Omental fat pad (tissue), 4 donors: ENCODE data around the gene COQ4. TPM values are rescaled to one million over a fixed set of nuclear protein-coding genes. Genes with fewer than 3 reads are reported as not detected.

Experiments used
- ATAC-seq: fragments of 150-250 bp; one replicate; pipeline ENCODE4 v1.9.1; 2016; ENCODE audit warnings: mild to moderate bottlenecking, moderate library complexity; ENCODE audit not compliant: low FRiP score
- DNase-seq: peaks from one replicate; pipeline ENCODE4 v3.0.0-alpha.2; 2019; ENCODE audit warnings: low spot score
- total RNA-seq, 4 donors: library from RNA; depleted of rRNA; stranded (reverse); fragments of >200 nt; gene quantifications; one replicate each; pipeline ENCODE4 v1.1.0, GENCODE V29; 2016
- TF ChIP-seq, protein P1 (sequence below), 3 donors: fragments of 450-650 bp; IDR thresholded peaks; one replicate each; pipeline ENCODE4 v1.5.1; 2016 to 2017; ENCODE audit warnings: antibody characterized with exemption in 3 of 3, mild to moderate bottlenecking in 3 of 3, moderate library complexity in 2 of 3

Gene COQ4
- total RNA-seq, 4 donors from 2014 or later, result 30.6 to 34.7 (median 32.8) TPM

DNA sequence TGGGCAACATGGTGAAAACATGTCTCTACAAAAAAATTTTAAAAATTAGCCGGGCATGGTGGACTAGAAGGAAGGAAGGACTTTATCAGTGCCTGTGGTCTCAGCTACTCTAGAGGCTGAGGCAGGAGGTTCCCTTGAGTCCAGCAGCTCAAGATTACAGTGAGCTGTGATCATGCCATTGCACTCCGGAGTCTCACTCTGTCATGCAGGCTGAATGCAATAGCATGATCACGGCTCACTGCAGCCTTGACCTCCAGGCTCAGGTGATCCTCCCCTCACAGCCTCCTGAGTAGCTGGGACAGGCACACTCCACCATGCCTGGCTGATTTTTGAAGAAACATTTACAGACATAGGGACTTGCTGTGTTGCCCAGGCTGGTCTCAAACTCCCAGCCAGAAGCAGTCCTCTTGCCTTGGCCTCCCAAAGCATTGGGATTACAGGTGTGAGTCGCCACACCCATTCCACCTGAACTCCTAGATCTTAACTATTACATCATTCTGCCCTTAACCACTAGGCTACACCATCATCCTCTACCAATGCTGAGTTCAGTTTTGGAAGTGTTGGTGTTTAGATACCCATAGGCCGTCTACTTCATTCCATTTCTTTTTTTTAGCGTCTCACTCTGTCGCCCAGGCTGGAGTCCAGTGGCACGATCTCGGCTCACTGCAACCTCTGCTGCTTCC, 46.5 kb downstream of the COQ4 start:
- no peak for ATAC-seq
- TF ChIP-seq, protein P1, sequence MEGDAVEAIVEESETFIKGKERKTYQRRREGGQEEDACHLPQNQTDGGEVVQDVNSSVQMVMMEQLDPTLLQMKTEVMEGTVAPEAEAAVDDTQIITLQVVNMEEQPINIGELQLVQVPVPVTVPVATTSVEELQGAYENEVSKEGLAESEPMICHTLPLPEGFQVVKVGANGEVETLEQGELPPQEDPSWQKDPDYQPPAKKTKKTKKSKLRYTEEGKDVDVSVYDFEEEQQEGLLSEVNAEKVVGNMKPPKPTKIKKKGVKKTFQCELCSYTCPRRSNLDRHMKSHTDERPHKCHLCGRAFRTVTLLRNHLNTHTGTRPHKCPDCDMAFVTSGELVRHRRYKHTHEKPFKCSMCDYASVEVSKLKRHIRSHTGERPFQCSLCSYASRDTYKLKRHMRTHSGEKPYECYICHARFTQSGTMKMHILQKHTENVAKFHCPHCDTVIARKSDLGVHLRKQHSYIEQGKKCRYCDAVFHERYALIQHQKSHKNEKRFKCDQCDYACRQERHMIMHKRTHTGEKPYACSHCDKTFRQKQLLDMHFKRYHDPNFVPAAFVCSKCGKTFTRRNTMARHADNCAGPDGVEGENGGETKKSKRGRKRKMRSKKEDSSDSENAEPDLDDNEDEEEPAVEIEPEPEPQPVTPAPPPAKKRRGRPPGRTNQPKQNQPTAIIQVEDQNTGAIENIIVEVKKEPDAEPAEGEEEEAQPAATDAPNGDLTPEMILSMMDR (IDR thresholded peaks at IDR 0.05), result no peak
- no peak for DNase-seq

DNA sequence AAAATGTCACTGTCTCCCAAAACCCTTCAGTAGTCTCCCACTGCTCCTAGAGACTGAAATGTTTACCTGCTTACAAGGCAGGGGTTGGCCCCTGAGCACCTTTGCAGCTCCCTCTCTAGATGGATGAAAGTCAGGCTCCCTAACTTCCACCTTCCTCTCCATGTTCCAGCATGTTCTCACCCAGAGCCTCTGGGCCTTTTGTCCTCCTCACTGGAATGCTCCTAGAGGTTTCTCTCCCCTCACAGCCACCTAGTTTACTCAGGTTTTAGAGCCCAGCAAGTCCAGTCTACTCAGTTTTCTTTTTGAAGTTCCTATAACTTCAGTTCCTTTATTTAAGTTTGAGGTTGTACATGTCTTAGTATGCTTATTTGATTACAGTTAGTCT, 47.7 kb downstream of the COQ4 start:
- TF ChIP-seq, protein P1 (IDR thresholded peaks at IDR 0.05), result no peak
- DNase-seq (no peak), ATAC-seq (no peak)

DNA sequence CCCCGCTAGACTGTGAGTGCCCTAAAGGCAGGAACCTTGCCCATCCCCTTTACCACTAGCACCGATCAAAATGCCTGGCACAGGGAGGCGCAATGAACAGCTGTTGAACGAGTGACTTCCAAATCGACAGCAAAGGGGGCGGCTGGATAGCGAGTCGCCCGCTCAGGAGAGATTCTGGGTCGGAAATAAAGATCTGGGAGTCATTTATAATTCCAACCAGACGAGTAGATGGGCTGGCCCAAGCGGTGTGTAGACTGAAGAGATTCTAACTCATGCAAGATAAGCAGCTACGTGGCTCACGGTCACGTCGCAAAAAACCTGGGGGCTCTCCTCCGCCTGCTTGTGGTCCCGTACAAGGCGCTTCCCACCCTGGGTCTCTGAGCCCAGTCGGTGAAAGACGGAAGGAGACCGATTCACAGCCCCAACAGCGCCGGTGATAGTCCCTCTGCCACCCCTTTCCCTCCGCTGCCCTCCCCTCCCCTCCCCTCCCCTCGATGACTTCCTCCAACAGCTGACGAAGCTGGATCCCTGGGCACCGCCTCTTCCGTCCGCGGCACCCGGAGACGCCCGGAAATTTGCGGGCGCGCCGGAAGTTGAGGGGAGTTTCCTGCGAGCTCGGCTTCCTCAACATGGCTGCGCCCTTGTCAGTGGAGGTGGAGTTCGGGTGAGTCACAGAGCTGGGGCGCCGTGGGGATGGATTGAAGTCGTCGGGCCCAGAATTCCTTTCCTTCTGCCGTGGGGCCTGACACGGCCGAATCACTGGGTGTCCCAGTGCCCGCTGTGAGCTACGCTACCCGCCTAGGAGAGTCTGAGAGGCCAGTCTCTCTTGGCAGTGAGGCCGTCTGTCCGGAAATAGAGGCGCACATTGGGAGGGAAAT, 48.4 kb downstream of the COQ4 start, which contains the start of gene URM1:
URM1 (plus strand) TSS at position 623 of the 878 bp plus-strand sequence; CDS start at position 630, 7 bp downstream.
- DNase-seq (peak; percentile 84), ATAC-seq (peak; percentile 97)
- TF ChIP-seq, protein P1 (IDR thresholded peaks at IDR 0.05), result no peak

DNA sequence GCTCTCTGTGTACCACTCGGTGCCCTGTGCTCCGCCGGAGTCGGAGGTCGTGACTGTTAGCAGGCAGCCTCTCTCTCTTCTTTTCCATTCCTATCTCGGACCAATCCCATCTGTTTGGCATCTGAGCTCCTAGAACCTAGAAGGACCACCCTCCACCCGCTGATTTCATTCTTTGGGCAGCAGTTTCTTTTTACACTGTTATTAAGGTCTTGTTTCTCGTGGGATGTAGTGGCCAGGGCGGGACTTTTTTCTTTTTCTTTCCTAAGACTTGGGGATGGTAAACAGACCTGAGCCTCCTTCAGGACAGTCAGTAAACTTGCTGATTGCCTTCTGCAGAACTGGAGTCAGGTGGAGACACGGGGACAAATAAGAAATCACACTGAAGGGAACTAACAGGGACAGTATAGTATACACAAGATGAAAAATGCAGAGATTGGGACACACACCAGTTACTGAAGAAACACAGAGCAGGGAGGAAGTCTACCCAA, 49.0 kb downstream of the COQ4 start:
- DNase-seq, result no peak
- no peak for ATAC-seq
- TF ChIP-seq, protein P1 (IDR thresholded peaks at IDR 0.05), result no peak

DNA sequence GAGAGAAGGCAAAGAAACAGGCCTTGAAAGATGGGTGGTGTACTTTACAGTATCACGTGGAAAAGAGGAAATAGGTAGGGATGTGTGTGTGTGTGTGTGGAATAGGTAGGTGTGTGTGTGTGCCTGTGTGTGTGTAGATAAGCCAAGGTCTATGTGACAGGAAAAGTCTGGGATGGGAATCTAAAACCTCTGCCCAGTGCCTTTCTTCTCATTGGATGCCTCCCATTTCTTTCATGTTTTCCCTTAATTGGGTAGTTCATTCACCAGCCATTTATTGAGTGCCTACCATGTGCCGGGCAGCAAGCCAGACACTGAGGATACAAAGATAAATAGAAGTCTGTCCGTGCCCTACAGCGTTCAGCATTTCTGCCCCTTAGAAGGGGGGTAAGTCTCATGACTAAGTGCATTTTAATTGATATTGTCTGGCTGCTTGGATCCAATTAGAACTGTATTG, 49.6 kb downstream of the COQ4 start:
- DNase-seq (no peak), ATAC-seq (no peak)
- TF ChIP-seq, protein P1 (IDR thresholded peaks at IDR 0.05), result no peak

DNA sequence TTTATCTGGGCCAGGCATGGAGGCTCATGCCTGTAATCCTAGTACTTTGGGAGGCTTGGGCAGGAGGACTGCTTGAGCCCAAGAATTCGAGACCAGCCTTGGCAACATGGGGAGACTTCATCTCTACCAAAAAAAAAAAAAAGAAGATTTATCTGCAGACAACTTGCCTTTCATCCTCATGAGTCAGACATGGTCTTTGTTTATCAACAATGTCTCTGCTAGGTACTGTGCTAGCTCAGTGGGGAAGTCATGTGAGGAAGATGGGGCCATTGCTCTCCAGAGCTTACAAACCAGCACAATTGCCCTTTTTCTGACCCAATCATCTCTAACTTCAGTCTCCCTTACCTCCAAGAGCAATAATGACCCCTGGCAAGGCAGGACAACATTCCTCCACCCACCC, 50.1 kb downstream of the COQ4 start:
- DNase-seq, result no peak
- no peak for ATAC-seq
- TF ChIP-seq, protein P1 (IDR thresholded peaks at IDR 0.05), result no peak
